GM12878 (cell line): ENCODE data around the gene TPP2. TPM values are rescaled to one million over a fixed set of nuclear protein-coding genes. Genes with fewer than 3 reads are reported as not detected.

Experiments
- ATAC-seq: fragments of 200-7000 bp; cut with Tn5 transposase; 3 replicates; pipeline ENCODE4 v1.9.1; 2020; ENCODE audit warnings: mild to moderate bottlenecking, moderate library complexity
- BruUV-seq: library from RNA; stranded (reverse); fragments of 400-500 nt; replicated peaks from 2 replicates; lab custom pipeline; 2021; lab: Mats Ljungman, UMichigan
- CTCF ChIA-PET: fragments of 300-600 bp; sonication (Branson Sonifier 250); formaldehyde crosslinking; extraction: SDS; loops from one replicate; lab custom pipeline; 2021; ENCODE audit warnings: inconsistent platforms; lab: Yijun Ruan, JAX
- POLR2A ChIA-PET: fragments of 350-600 bp; formaldehyde crosslinking; extraction: SDS; loops from one replicate; lab custom pipeline; 2021; ENCODE audit warnings: inconsistent platforms; lab: Charles Lee
- RAD21 ChIA-PET: fragments of 300-600 bp; sonication (Branson Sonifier 250); formaldehyde crosslinking; loops from one replicate; lab custom pipeline; 2023; ENCODE audit warnings: antibody characterized with exemption; ENCODE audit not compliant: unreplicated experiment; lab: Charles Lee
- SMC1A ChIA-PET: fragments of 300-600 bp; sonication (Branson Sonifier 250); formaldehyde crosslinking; loops from one replicate; lab custom pipeline; 2023; ENCODE audit not compliant: unreplicated experiment, uncharacterized antibody; lab: Charles Lee
- DNase-seq: peaks from one replicate; pipeline ENCODE4 v3.0.0-alpha.2; 2011; ENCODE audit warnings: low read depth, low spot score
- FAIRE-seq: peaks from 3 replicates; lab custom pipeline; 2011; peaks lifted over from hg19 to GRCh38; lab: Jason Lieb, UNC
- H2AFZ ChIP-seq: 2 replicates; pipeline ENCODE4 v1.6.0; 2011; ENCODE audit warnings: low read depth, low read length, control low read depth; ENCODE audit not compliant: control insufficient read depth
- H3K27ac ChIP-seq: 2 replicates; pipeline ENCODE4 v1.5.1; 2011; ENCODE audit warnings: control low read depth; ENCODE audit not compliant: control insufficient read depth, insufficient read depth
- H3K27me3 ChIP-seq, 2 experiments: replicated peaks in 1 of 2; 2 replicates each; pipeline versions ENCODE4 v1.6.0 to v1.6.1; 2011; ENCODE audit warnings: low read length in 1 of 2; ENCODE audit not compliant: control insufficient read depth in 2 of 2, insufficient read depth in 2 of 2
- H3K36me3 ChIP-seq, 2 experiments: 2 replicates each; pipeline ENCODE4 v1.5.1; 2011; ENCODE audit warnings: low read length in 1 of 2; ENCODE audit not compliant: control insufficient read depth in 2 of 2, insufficient read depth in 2 of 2
- H3K4me1 ChIP-seq: 2 replicates; pipeline ENCODE4 v1.6.1; 2011; ENCODE audit warnings: mild to moderate bottlenecking, low read length, moderate library complexity, mixed read lengths; ENCODE audit not compliant: control insufficient read depth, insufficient read depth
- H3K4me2 ChIP-seq: 2 replicates; pipeline ENCODE4 v1.6.0; 2011; ENCODE audit warnings: control low read depth; ENCODE audit not compliant: control insufficient read depth, insufficient read depth
- H3K4me3 ChIP-seq: fragments of 200-600 bp; sonication (generic); 2 replicates; pipeline ENCODE4 v1.5.1; 2016
- H3K79me2 ChIP-seq: 2 replicates; pipeline ENCODE4 v1.6.0; 2011; ENCODE audit warnings: low read length; ENCODE audit not compliant: control insufficient read depth, insufficient read depth
- H3K9ac ChIP-seq: 2 replicates; pipeline ENCODE4 v1.8.0; 2011; ENCODE audit warnings: low read length, control low read depth, mixed read lengths; ENCODE audit not compliant: control insufficient read depth, insufficient read depth
- H3K9me3 ChIP-seq: replicated peaks from 3 replicates; pipeline ENCODE4 v1.5.1; 2011; ENCODE audit warnings: mild to moderate bottlenecking, low read length; ENCODE audit not compliant: control insufficient read depth, insufficient read depth
- H4K20me1 ChIP-seq: 2 replicates; pipeline ENCODE4 v1.6.0; 2011; ENCODE audit not compliant: control insufficient read depth, insufficient read depth
- BMI1 ChIP-seq: fragments of 450-650 bp; IDR thresholded peaks from 2 replicates; pipeline ENCODE4 v1.6.1; 2016; ENCODE audit warnings: mild to moderate bottlenecking, moderate library complexity, borderline replicate concordance
- CBFB ChIP-seq: IDR thresholded peaks from 2 replicates; pipeline ENCODE4 v1.6.1; 2016; ENCODE audit warnings: antibody characterized with exemption, low read depth
- E4F1 ChIP-seq: fragments of 450-650 bp; IDR thresholded peaks from 2 replicates; pipeline ENCODE4 v1.6.1; 2018; ENCODE audit warnings: borderline replicate concordance, mild to moderate bottlenecking; ENCODE audit not compliant: partially characterized antibody
- EED ChIP-seq: sonication (generic); IDR thresholded peaks from 2 replicates; pipeline ENCODE4 v1.6.1; 2016; ENCODE audit warnings: antibody characterized with exemption, low read depth
- FOXK2 ChIP-seq: fragments of 450-650 bp; IDR thresholded peaks from 2 replicates; pipeline ENCODE4 v1.6.1; 2017; ENCODE audit warnings: mild to moderate bottlenecking, moderate library complexity
- GATAD2B ChIP-seq: fragments of 450-650 bp; conservative IDR thresholded peaks from 2 replicates; pipeline ENCODE4 v1.6.1; 2017; ENCODE audit warnings: low read depth, mild to moderate bottlenecking, moderate library complexity
- HCFC1 ChIP-seq: fragments of 150-350 bp; IDR thresholded peaks from 2 replicates; pipeline ENCODE4 v1.6.1; 2014; ENCODE audit warnings: low read length
- HDGF ChIP-seq: fragments of 450-650 bp; IDR thresholded peaks from 2 replicates; pipeline ENCODE4 v1.6.1; 2016; ENCODE audit warnings: antibody characterized with exemption
- HSF1 ChIP-seq: fragments of 150-350 bp; IDR thresholded peaks from 2 replicates; pipeline ENCODE4 v1.6.1; 2014; ENCODE audit warnings: mild to moderate bottlenecking, low read depth, low read length
- LARP7 ChIP-seq: fragments of 450-650 bp; IDR thresholded peaks from 2 replicates; pipeline ENCODE4 v1.6.1; 2017; ENCODE audit warnings: mild to moderate bottlenecking
- NR2C2 ChIP-seq: IDR thresholded peaks from 2 replicates; pipeline ENCODE4 v1.6.1; 2011; ENCODE audit warnings: borderline replicate concordance, low read depth; ENCODE audit not compliant: control insufficient read depth, insufficient read length
- PAX8 ChIP-seq: fragments of 450-650 bp; IDR thresholded peaks from 2 replicates; pipeline ENCODE4 v1.6.1; 2017; ENCODE audit warnings: mild to moderate bottlenecking, moderate library complexity
- POLR2A ChIP-seq: IDR thresholded peaks from 2 replicates; pipeline ENCODE4 v1.6.1; 2011; ENCODE audit warnings: low read depth, mild to moderate bottlenecking, low read length
- RCOR1 ChIP-seq: conservative IDR thresholded peaks from 2 replicates; pipeline ENCODE4 v1.6.1; 2012; ENCODE audit warnings: low read depth, low read length, improper control_type of control experiment
- SMAD1 ChIP-seq: fragments of 450-650 bp; IDR thresholded peaks from 2 replicates; pipeline ENCODE4 v1.6.1; 2018; ENCODE audit warnings: mild to moderate bottlenecking, low read depth; ENCODE audit not compliant: partially characterized antibody
- SPI1 ChIP-seq: IDR thresholded peaks from 2 replicates; pipeline ENCODE4 v1.6.1; 2011; ENCODE audit warnings: low read depth, mild to moderate bottlenecking, low read length, moderate library complexity, borderline replicate concordance; ENCODE audit not compliant: insufficient read depth
- ZNF622 ChIP-seq: fragments of 450-650 bp; IDR thresholded peaks from 2 replicates; pipeline ENCODE4 v1.6.1; 2017; ENCODE audit warnings: mild to moderate bottlenecking, inconsistent platforms
- WGBS: methylation state at CpG from one replicate; pipeline ENCODE4 v1.1.6; 2016; ENCODE audit warnings: low lambda C conversion rate; ENCODE audit not compliant: insufficient replicate concordance, insufficient coverage; ENCODE audit errors: missing lambda C conversion rate; 5-methylcytosine and 5-hydroxymethylcytosine counted together
- in situ Hi-C: fragments of 300-500 bp; cut with MboI; formaldehyde crosslinking; loops from 9 replicates; pipeline ENCODE4 v1.14.3; 2018; ENCODE audit warnings: mixed read lengths
- intact Hi-C: fragments of 100-400 bp; cut with micrococcal nuclease; formaldehyde crosslinking; loops from one replicate; pipeline ENCODE4 v1.14.2; 2022; ENCODE audit not compliant: unreplicated experiment
- polyA plus RNA-seq, 11 experiments: library from polyadenylated mRNA; depleted of rRNA in 4 of 11; unstranded in 6 of 11; stranded (reverse) in 5 of 11; fragments of >200 nt; fragmentation: Nextera tagmentation in 4 of 11; fragmentation: Illumina TruSeq in 1 of 11; extraction: Ambion mirVana in 4 of 11; extraction: Trizol in 1 of 11; gene quantifications; 1 replicate in 1 of 11; 2 replicates in 10 of 11; pipeline versions ENCODE4 v1.2.1 to v1.2.3, GENCODE V29; 2011 to 2016; ENCODE audit warnings: inconsistent platforms in 2 of 11, missing spikeins in 2 of 11, low read depth in 1 of 11
- total RNA-seq, 4 experiments: library from RNA; depleted of rRNA in 3 of 4; stranded (reverse); fragments of >200 nt in 3 of 4; fragmentation: Illumina TruSeq in 1 of 4; extraction: Trizol in 1 of 4; gene quantifications; 2 replicates each; pipeline versions ENCODE4 v1.2.1 to v1.2.3, GENCODE V29; 2013 to 2021

The TPP2 gene
- total and polyA plus RNA-seq, 10 of the 15 experiments (the other 5 are each of a cell fraction or from before 2014, with no cell fraction given), result 18.4 to 82.3 (median 55.4) TPM

DNA sequence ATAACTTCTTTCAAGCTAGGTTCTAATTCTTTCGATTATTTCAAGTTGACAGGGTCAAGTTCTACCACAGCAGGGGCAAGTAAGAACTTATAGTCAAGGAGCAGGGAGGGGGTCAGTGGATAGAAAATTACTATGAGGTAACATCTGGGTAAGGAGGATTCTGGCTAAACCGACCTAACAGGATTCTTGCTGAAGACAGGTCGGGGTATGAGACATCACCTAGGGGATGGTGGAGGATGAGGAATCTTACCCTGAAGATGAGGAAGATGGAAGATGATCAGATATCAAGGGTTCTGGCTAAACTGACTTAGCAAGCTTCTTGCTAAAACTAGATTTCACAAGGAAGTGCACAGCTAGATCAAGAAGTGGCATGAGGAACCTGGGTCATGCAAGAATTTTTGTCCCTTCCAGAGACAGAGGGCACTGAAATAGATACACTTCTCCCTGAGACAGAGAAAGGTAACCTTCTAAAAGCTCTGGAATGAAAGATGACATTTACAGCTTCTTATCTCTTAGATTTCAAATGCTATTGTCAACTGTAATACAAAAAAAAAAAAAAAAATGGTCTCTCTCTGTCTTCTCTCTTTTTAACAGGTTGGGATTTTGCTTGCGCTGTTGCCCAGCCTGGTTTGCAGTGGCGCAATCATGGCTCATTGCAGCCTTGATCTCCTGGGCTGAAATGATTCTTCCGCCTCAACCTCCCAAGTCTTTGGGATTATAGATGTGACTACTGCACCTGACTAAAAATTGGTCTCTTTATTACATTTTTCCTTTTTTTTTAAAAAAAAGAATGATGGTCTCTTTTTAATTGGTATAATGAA, 107.7 kb downstream of the TPP2 start:
- H3K27ac ChIP-seq, result no peak overlapping the region
- TF ChIP-seq RCOR1 (no peak), BMI1 (no peak), SMAD1 (no peak), GATAD2B (no peak), POLR2A (no peak), HCFC1 (no peak), FOXK2 (no peak), LARP7 (no peak), HSF1 (no peak), E4F1 (no peak), PAX8 (no peak), SPI1 (no peak), ZNF622 (no peak), CBFB (no peak), NR2C2 (no peak), EED (no peak), HDGF (no peak)
- ChIA-PET POLR2A (interaction anchor here (0.5 kb wide), 1 partner anchor 44 kb away, joined by 5 read pairs; no protein-coding TSS in a partner anchor), SMC1A (interaction anchor here (1.2 kb wide), 1 partner anchor 14 kb away, joined by 3 read pairs; no protein-coding TSS in a partner anchor), CTCF (interaction anchor here (0.6 kb wide), 1 partner anchor 123 kb away, joined by 3 read pairs; no protein-coding TSS in a partner anchor), RAD21 (no interaction called here)
- in situ Hi-C loops (no loop called here), intact Hi-C loops (no loop called here)
- H3K4me3 ChIP-seq, result no peak overlapping the region
- 36% methylated on average over 6 of the region's 6 CpGs for WGBS
- H4K20me1 ChIP-seq, result no peaks in the 10 kb centered on the region
- no peak overlapping the region for H3K4me2 ChIP-seq
- H3K36me3 ChIP-seq, result no peaks in the 10 kb centered on the region
- H3K27me3 ChIP-seq, result no peaks in the 10 kb centered on the region
- no TSS peak for BruUV-seq
- H3K9me3 ChIP-seq, result no peaks in the 10 kb centered on the region
- DNase-seq, result no peak
- H2AFZ ChIP-seq, result no peak overlapping the region
- FAIRE-seq, result no peak
- no peak overlapping the region for H3K9ac ChIP-seq
- no peaks in the 10 kb centered on the region for H3K79me2 ChIP-seq
- no peaks in the 10 kb centered on the region for H3K4me1 ChIP-seq
- no peak for ATAC-seq
